Stimulated activated CD8-positive, alpha-beta memory T cell treated with anti-CD3 and anti-CD28 coated beads, Interleukin-4, amount 100 ng/mL, for 48 hours (primary cell): ENCODE data around the gene PDZD7.

ENCODE experiments used
- DNase-seq: peaks from one replicate; pipeline ENCODE4 v3.0.0-alpha.2; 2020

The PDZD7 gene

GRCh38 chr10:101016814-101017213 lies 14.1 kb downstream of the PDZD7 start:
- DNase-seq: no peak

GRCh38 chr10:101015582-101015973 lies 15.4 kb downstream of the PDZD7 start:
- DNase-seq: no peak

- no peak for DNase-seq
Measured at GRCh38 chr10:101014966-101015581, 15.9 kb downstream of the PDZD7 start.

- peak; percentile 95 for DNase-seq
Measured at GRCh38 chr10:101014230-101014884, 16.6 kb downstream of the PDZD7 start.

- no peak for DNase-seq
Measured at GRCh38 chr10:101013365-101013825, 17.5 kb downstream of the PDZD7 start.

GRCh38 chr10:101012525-101013364 lies 18.2 kb downstream of the PDZD7 start:
- peak; percentile 90 for DNase-seq

GRCh38 chr10:101011517-101012423 lies 19.2 kb downstream of the PDZD7 start:
- no peak for DNase-seq

- DNase-seq: no peak
Measured at GRCh38 chr10:101010329-101010728, 20.6 kb downstream of the PDZD7 start.

GRCh38 chr10:101008823-101009423 lies 22.0 kb downstream of the PDZD7 start:
- DNase-seq: no peak

- no peak for DNase-seq
Measured at GRCh38 chr10:101007915-101008822, 22.8 kb downstream of the PDZD7 start.

- DNase-seq: no peak
Measured at GRCh38 chr10:101007099-101007711, 23.7 kb downstream of the PDZD7 start.

GRCh38 chr10:101006593-101007098 lies 24.3 kb downstream of the PDZD7 start:
- no peak for DNase-seq

GRCh38 chr10:101005869-101006567 lies 24.9 kb downstream of the PDZD7 start:
- no peak for DNase-seq

- DNase-seq: no peak
Measured at GRCh38 chr10:101005361-101005760, 25.6 kb downstream of the PDZD7 start.

- DNase-seq: no peak
Measured at GRCh38 chr10:101003639-101004206, 27.2 kb downstream of the PDZD7 start.

- no peak for DNase-seq
Measured at GRCh38 chr10:101002456-101002855, 28.5 kb downstream of the PDZD7 start.

- DNase-seq: no peak
Measured at GRCh38 chr10:101001659-101002035, 29.3 kb downstream of the PDZD7 start.

GRCh38 chr10:101000915-101001658 lies 29.8 kb downstream of the PDZD7 start:
- DNase-seq: no peak
